Neural crest cell (in vitro differentiated cells): ENCODE results near the gene DIAPH3. TPM values are rescaled to one million over a fixed set of nuclear protein-coding genes. Genes with fewer than 3 reads are reported as not detected.

Experiments used
- DNase-seq: peaks from one replicate; pipeline ENCODE4 v3.0.0; 2021; ENCODE audit warnings: low read depth, mixed read lengths, low spot score
- H3K27ac Mint-ChIP-seq: one replicate; pipeline ENCODE4 v1.8.0; 2021; ENCODE audit warnings: mild to moderate bottlenecking, mixed read lengths; ENCODE audit not compliant: unreplicated experiment
- H3K27me3 Mint-ChIP-seq: 2 replicates; pipeline ENCODE4 v1.8.0; 2021; ENCODE audit warnings: low read depth, mild to moderate bottlenecking, mixed read lengths
- H3K36me3 Mint-ChIP-seq: 2 replicates; pipeline ENCODE4 v1.8.0; 2021; ENCODE audit warnings: low read depth, mild to moderate bottlenecking, mixed read lengths
- H3K4me1 Mint-ChIP-seq: 2 replicates; pipeline ENCODE4 v1.8.0; 2021; ENCODE audit warnings: mixed read lengths
- H3K4me3 Mint-ChIP-seq: one replicate; pipeline ENCODE4 v1.8.0; 2021; ENCODE audit warnings: mild to moderate bottlenecking, mixed read lengths
- H3K9me3 Mint-ChIP-seq: 2 replicates; pipeline ENCODE4 v1.8.0; 2021; ENCODE audit warnings: mixed read lengths
- total RNA-seq: library from RNA; stranded (reverse); gene quantifications from 2 replicates; pipeline ENCODE4 v1.2.1, GENCODE V29; 2021
- TF ChIP-seq, protein P1 (sequence below): fragments of 200-600 bp; sonication (generic); conservative IDR thresholded peaks from 2 replicates; pipeline ENCODE4 v1.5.0; 2021; ENCODE audit warnings: antibody characterized with exemption, mild to moderate bottlenecking

The DIAPH3 gene
- total RNA-seq, 1 donor from 2014 or later = 16.4 TPM

DNA sequence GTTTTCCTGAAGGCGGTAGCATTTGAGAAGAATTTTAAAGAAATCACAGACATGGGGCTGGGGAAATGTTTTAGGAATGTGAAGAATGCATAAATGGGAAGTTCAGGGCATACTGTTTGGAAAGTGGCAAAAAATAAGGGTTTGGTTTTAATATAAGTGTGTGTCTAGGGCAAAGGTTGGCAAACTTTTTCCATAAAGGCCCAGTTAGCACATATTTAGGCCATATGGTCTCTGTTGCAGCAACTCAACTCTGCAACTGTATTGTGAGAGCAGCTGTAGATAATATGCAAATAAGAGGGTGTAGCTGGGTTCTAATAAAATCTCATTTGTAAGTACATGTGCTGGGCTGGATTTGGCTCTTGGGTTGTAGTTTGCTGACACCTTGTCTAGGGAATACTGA is 521.9 kb downstream of the DIAPH3 start:
- H3K36me3 Mint-ChIP-seq = no peaks in the 10 kb centered on the region
- H3K27me3 Mint-ChIP-seq = peaks cover 8% of the 10 kb centered on the region
- TF ChIP-seq, protein P1, sequence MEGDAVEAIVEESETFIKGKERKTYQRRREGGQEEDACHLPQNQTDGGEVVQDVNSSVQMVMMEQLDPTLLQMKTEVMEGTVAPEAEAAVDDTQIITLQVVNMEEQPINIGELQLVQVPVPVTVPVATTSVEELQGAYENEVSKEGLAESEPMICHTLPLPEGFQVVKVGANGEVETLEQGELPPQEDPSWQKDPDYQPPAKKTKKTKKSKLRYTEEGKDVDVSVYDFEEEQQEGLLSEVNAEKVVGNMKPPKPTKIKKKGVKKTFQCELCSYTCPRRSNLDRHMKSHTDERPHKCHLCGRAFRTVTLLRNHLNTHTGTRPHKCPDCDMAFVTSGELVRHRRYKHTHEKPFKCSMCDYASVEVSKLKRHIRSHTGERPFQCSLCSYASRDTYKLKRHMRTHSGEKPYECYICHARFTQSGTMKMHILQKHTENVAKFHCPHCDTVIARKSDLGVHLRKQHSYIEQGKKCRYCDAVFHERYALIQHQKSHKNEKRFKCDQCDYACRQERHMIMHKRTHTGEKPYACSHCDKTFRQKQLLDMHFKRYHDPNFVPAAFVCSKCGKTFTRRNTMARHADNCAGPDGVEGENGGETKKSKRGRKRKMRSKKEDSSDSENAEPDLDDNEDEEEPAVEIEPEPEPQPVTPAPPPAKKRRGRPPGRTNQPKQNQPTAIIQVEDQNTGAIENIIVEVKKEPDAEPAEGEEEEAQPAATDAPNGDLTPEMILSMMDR = no peak
- DNase-seq = no peak
- peaks cover 3% of the 10 kb centered on the region for H3K9me3 Mint-ChIP-seq
- no peak overlapping the region for H3K27ac Mint-ChIP-seq
- H3K4me3 Mint-ChIP-seq = no peak overlapping the region
- peaks cover 3% of the 10 kb centered on the region for H3K4me1 Mint-ChIP-seq

GRCh38 chr13:59641261-59641660 is 522.5 kb downstream of the DIAPH3 start:
- H3K4me1 Mint-ChIP-seq = peaks cover 3% of the 10 kb centered on the region
- peaks cover 8% of the 10 kb centered on the region for H3K27me3 Mint-ChIP-seq
- TF ChIP-seq, protein P1 = no peak
- H3K27ac Mint-ChIP-seq = no peak overlapping the region
- H3K9me3 Mint-ChIP-seq = peaks cover 3% of the 10 kb centered on the region
- no peaks in the 10 kb centered on the region for H3K36me3 Mint-ChIP-seq
- no peak for DNase-seq
- H3K4me3 Mint-ChIP-seq = no peak overlapping the region

DNA sequence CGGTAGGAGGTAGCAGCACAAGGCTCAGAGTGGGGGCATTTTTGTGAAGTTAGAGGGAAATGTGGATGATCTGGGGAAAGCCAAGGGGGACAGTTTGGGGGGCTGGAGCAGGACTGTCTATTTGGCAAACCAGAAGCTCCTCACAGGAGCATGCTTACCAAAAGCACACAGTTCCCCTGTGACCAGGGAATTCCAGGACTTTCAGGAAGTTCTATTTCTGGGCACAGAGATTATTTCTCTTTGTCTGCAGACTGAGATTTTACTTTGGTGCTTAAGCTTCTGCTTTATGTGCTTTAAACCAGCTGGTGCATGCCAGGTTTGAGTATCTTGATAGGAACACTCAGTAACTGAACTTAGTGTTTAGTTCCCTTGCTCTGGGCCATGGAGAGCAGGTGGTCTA is 525.3 kb downstream of the DIAPH3 start:
- no peak overlapping the region for H3K4me3 Mint-ChIP-seq
- TF ChIP-seq, protein P1 = no peak
- peaks cover 6% of the 10 kb centered on the region for H3K27me3 Mint-ChIP-seq
- no peaks in the 10 kb centered on the region for H3K36me3 Mint-ChIP-seq
- H3K9me3 Mint-ChIP-seq = no peaks in the 10 kb centered on the region
- H3K4me1 Mint-ChIP-seq = peaks cover 16% of the 10 kb centered on the region
- no peak overlapping the region for H3K27ac Mint-ChIP-seq
- no peak for DNase-seq

DNA sequence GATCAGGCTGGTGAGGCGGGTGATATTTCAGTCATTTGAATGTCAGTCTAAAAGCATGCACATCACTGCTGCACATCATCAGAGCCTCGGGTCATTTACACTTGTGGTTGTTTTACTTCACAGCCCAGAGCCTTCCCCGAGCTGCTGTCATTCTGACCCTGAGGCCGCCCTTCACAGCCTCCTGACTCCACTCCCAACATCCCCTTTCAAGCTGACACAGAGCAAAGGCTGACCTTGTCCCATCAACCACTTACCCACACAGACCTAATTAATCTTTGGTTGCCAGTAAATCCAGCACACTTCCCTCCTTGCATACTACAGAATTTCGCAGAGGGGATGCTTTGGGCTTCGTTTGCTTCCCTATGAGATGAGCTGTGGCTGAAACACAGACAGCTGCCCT is 528.1 kb downstream of the DIAPH3 start:
- Mint-ChIP-seq H3K4me1 (peaks cover 12% of the 10 kb centered on the region), H3K27me3 (no peaks in the 10 kb centered on the region), H3K9me3 (no peaks in the 10 kb centered on the region), H3K27ac (no peak overlapping the region), H3K36me3 (no peaks in the 10 kb centered on the region), H3K4me3 (no peak overlapping the region)
- no peak for DNase-seq
- TF ChIP-seq, protein P1 = no peak

GRCh38 chr13:59633290-59633689 is 530.4 kb downstream of the DIAPH3 start:
- Mint-ChIP-seq H3K9me3 (no peaks in the 10 kb centered on the region), H3K4me3 (no peak overlapping the region), H3K36me3 (no peaks in the 10 kb centered on the region), H3K27me3 (no peaks in the 10 kb centered on the region), H3K4me1 (peaks cover 12% of the 10 kb centered on the region), H3K27ac (no peak overlapping the region)
- TF ChIP-seq, protein P1 = no peak
- no peak for DNase-seq

DNA sequence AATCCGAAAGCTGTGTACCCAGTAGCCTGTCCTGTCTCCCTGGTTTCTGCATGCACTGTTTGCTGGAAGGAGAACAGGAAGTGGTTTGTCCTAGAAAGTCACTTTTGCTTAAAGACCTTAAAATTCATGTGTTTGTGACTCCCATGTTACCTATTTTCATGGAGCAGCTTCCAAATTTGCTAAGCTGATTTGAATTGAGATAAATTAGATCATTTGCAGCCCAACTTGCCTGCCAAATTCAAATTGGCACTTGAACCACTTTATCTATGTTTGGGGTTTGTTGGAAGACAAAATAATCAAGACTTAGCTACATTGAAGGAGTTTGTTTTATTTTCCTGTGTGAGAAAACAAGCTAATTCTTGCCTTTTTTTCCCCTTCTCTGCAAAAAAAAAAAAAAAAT is 532.5 kb downstream of the DIAPH3 start:
- H3K9me3 Mint-ChIP-seq = no peaks in the 10 kb centered on the region
- H3K36me3 Mint-ChIP-seq = no peaks in the 10 kb centered on the region
- H3K27ac Mint-ChIP-seq = no peak overlapping the region
- TF ChIP-seq, protein P1 = no peak
- no peak for DNase-seq
- H3K4me1 Mint-ChIP-seq = peaks cover 12% of the 10 kb centered on the region
- no peaks in the 10 kb centered on the region for H3K27me3 Mint-ChIP-seq
- H3K4me3 Mint-ChIP-seq = no peak overlapping the region
